ENCODE data around the gene USP4.
"Not testable (repeated sequence)": the region's sequence is repeated elsewhere in the genome, so short reads cannot be mapped to it uniquely, and the experiment has no call there.

The USP4 gene, protein sequence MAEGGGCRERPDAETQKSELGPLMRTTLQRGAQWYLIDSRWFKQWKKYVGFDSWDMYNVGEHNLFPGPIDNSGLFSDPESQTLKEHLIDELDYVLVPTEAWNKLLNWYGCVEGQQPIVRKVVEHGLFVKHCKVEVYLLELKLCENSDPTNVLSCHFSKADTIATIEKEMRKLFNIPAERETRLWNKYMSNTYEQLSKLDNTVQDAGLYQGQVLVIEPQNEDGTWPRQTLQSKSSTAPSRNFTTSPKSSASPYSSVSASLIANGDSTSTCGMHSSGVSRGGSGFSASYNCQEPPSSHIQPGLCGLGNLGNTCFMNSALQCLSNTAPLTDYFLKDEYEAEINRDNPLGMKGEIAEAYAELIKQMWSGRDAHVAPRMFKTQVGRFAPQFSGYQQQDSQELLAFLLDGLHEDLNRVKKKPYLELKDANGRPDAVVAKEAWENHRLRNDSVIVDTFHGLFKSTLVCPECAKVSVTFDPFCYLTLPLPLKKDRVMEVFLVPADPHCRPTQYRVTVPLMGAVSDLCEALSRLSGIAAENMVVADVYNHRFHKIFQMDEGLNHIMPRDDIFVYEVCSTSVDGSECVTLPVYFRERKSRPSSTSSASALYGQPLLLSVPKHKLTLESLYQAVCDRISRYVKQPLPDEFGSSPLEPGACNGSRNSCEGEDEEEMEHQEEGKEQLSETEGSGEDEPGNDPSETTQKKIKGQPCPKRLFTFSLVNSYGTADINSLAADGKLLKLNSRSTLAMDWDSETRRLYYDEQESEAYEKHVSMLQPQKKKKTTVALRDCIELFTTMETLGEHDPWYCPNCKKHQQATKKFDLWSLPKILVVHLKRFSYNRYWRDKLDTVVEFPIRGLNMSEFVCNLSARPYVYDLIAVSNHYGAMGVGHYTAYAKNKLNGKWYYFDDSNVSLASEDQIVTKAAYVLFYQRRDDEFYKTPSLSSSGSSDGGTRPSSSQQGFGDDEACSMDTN

DNA sequence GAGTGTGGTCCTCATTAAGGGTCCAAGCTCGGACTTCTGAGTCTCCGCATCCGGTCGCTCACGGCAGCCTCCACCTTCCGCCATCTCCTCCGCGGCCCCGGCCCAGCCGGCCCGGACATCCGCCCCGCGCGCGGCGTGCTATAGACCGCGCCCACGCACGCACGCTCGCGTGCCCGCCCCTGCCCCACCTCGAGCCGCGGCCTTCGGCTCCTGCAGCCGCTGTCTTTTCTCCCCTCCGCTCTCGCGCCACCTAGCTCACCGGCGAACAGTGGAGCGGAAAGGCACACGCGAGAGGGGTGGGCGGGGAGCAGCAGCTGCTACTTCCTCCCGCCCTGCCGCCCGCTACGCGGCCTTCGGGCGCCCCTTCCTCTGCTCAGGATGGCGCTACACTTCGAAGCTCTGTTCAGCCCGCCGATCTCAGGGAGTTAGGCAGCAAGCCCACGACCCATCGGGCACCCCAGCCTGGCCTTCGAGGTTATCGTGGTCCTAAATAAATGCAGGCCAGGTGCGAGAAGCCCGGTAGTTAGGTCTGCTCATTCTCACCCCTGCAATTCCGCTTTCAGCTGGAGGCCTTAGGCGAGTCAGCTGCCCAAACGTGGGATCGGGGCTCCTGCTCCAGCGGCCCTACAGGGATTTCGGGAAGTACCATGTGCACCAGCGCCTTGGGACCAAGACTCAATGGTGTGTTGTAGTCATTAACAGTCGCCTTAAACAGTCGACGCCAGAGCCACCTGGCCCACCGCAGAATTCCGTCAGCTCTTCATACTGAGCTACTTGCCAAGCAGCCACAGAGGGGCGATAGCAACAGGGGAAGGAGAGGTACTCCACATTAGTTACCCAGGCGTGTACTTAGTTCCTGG is at the start of gene USP4:
Gene USP4 (minus strand): TSS at position 113 of the 860 bp plus-strand sequence. CDS start 29 bp downstream, at position 84.
- peak; percentile 95 for DNase-seq

DNA sequence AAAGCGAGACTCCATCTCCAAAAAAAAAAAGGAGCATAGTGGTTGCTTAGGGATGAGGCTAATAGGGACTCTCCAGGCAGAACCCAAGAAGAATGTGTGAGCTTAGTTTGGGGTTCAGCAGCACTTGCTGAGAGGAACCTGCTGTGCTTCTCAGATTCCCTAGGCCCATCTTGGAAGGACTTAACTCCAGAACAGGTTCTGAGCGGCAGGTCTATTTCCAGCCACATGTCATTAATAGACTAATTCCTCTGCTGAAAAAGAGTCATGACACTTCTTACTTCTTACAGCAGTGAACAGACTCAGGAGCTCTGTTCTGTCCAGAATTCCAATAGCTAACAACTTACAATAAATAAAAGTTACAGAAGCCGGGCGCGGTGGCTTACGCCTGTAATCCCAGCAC is 49.4 kb upstream of the USP4 start:
- DNase-seq: no peak

DNA sequence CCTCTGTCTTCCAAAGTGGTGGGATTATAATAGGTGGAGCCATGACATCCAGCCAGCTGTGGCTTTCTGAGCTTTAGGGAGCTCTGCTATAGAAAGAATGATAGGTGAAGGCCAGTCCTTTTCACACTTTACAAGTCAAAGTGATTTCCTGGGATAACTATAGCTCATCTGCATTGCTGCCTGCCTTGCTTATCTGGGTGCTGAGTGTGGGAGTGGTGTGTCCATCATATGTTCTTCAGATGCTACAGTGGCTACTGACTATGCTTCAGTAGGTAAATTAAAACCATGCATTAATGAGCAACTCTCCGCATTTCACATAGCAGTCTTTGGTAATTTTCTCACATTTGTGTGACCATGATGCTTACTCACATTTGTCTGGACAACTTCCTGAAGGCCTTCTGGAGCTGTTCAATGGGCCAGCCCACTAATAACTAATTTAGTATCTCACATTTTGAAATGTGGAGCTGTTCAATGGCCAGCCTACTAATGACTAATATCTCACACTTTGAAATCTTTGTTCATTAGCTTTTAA is 48.5 kb upstream of the USP4 start:
- DNase-seq: no peak

DNA sequence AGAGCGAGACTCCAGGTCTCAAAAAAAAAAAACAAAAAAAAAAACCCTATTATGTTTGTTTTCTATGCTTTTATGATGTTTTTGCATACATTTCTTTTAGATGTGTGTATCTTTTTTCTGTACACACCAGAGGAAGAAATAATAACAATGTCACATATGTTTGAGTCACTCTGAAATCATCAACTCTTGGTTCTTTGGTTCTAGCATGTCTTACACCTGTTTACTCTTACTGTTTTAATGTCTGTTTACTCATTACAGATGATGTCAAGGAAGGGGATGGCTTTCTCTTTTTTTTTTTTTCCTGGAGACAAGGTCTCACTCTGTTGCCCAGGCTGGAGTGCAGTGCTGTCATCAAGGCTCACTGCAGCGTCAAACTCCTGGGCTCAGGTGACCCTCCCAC is 47.9 kb upstream of the USP4 start:
- DNase-seq: no peak

DNA sequence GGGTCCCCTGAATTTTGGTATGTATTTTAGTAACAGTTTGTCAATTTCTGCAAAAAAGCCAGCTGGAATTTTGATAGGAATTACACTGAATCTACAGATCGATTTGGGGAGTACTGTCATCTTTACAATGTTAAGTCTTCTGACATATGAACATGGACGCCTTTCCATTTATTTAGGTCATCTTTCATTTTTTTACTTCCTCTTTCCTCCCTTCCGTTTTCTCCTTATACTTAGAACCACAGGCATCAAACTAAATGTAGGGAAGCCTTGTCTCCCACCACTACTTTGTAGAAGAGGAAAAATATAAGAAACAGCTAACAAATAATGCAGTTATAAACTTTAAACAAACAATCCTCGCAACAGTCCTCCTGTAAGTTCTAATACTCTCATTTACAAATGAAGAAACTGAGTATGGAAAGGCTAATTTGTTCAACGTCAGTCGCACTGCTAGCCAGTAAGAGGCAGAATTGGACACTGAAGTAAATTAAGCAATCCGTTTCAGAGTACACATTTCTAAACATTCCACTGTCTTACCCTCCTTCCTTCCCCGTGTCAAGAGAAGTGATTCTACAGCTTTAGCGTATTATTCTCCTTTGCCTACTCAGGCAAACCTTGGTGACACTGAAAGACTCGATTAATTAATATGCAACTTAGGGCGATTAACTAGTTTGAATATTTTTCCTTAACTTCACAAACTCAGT is 46.4 kb upstream of the USP4 start:
- no peak for DNase-seq

DNA sequence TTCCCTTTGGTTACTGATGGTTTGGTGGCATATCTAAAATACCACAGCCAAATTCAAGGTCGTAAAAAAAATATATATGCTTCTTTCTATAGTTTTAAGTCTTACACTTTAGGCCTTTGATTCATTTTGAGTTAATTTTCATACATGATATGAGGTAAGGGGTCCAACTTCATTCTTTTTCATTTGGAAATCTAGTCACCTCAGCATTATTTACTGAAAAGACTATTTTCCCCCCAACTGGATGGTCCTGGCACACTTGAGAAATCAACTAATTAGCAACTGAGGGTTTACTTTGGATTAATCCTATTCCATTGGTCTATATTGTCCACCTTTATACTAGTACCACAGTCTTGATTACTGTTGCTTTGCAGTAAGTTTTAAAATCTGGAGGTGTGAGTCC is 45.8 kb upstream of the USP4 start:
- no peak for DNase-seq

DNA sequence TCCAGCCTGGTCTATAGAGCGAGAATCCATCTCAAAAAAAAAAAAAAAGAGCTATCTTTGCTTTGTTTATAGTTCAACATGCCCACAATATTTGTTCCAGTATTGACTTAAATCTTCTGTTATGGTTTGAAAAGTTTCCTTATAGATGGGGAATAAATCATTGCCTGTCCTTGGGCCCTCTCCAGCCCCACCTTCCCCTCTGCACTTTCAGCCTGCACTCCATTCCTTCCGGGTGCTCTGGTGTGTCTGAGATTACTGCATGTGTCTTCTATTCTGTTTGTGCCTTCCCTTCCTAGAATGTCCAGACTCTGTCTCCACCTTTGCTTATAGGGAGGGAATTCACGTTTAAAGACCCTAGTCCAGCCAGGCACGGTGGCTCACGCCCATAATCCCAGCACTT is 43.5 kb upstream of the USP4 start:
- no peak for DNase-seq

DNA sequence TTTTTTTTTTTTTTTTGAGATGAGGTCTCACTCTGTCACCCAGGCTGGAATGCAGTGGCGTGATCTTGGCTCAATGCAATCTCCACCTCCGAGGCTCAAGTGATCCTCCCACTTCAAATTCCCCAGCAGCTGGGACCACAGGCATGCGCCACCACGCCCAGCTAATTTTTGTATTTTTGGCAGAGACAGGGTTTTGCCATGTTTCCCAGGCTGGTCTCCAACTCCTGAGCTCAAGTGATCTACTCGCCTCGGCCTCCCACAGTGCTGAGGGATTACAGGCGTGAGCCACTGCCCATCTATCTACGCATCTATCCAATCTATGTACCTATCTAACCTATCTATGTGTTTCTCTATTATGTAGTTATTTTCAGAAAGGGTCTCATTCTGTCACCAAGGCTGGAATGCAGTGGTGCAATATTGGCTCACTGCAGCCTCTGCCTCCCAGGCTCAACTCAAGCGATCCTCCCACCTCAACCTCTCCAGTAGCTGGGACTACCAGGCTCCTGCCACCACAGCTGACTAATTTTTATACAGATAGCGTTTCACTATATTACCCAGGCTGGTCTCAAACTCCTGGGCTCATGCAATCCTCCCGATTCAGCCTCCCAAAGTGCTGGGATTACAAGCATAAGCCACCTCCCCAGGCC is 38.5 kb upstream of the USP4 start:
- no peak for DNase-seq

DNA sequence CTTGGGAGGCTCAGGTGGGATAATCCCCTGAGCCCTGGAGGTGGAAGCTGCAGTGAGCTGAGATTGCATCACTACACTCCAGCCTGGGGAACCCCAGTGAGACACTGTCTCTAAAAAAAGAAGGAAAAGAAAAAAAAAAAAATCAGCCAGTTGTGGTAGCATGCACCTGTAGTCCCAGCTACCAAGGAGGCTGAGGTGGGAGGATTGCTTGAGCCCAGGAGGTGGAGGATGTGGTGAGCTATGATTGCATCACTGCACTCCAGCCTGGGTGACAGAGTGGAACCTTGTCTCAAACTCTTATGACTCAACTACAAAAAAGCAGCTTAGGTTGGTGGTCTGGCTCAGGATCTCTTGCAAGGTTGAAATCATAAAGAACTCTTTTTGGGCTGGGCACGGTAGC is 37.6 kb upstream of the USP4 start:
- DNase-seq: peak; percentile 50

DNA sequence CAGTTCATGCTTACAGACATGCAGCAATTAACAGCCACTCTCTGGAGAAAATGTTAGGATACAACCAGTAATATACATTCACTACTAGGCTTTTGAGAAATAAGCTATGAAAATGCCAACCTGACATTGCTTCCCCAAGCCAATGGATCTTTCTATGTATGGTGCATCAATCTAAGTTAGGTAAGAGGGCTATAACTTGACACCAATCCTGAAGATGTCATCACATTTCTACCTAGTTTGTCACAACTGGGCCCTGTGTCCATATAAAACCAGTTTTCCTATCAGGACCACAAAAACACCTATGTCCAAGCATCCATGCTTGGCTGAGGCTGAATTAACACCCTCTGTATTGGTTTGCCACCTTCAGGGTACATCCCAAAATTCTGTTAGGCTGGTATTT is 32.1 kb upstream of the USP4 start:
- DNase-seq: no peak

DNA sequence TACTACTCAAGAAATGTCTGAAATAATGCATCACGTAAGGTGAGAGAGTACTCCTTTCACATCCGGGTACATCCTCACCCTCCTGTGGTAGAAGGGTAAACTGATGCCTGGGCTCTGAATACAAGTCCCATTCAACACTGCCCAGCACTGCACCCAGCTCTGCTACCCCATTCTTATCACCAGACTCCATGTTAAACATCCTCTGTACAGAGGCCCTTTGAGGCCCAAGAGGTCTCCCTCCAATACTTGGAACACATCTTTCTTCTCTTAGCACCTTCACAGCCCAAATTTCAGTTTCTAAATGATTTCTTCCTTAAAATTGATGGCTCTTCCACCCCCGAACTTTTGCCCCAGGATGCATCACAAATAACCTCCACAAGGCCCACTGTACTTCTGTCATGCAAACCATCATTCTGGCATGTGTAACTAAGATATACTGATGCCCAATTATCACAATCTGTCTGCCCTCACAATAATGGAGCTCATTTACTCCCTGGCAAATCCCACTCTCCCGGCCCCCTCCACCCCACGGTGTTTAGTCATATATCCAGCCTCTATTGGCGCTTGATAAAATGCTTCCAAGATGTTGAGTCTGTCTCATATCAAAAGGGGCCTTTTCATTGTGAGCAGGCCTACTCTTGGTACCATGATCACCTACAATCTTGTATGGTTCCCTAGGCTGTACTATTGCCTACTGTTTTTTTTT is 30.9 kb upstream of the USP4 start:
- DNase-seq: no peak

DNA sequence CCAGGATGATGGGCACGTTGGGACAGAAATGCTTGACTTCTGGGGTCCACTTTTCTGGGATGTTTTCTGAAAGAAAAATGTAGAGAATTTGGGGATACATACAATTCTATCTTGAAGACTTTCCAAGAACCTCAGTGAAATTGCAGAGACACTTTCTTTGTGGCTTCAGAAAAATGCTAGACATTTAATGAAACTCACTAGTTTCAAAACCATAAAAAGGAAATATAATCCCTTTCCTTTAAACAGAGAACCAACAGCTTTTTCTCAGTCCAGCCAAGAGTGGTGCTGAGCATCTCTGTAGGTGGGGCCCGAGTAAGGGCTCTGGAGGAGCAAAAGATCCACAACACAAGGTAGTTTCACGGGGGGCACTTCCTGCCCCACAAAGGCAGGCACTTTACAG is 22.7 kb upstream of the USP4 start:
- no peak for DNase-seq

DNA sequence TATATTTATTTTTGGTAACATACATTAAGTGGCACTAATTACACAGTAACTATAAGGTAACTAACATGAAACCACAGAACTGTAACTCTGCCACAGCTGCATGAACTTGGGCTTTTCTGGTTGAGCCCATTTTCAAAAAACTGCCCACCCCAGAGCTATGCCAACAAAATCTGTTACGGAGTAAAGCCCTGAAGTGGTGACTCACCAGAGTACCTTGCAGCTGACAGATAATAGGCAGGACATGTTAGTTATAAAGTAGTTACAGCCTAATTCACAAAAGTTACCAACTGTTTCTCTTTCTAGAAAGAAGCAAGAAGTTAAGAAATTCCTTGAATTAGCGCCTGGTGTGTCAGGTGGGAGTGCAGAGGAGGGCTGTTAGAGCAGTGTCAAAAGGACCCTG is 19.8 kb upstream of the USP4 start:
- DNase-seq: no peak

DNA sequence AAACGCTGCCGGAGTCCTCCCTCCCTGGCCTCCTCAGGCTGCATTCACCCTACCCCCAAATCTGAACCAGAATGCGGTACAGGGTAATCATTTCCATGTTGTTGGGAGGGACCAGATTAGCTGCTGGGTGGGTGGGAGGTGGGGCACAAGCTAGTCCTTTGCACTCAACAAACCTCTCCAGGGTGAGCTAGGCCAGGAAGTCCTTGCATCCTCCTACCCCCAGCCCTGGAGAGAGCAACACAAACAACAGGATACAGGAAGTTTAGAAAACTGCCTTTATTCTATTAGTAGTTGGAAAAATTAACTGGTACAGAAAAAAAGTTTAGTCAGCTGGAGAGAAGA is 19.0 kb upstream of the USP4 start:
- DNase-seq: no peak

DNA sequence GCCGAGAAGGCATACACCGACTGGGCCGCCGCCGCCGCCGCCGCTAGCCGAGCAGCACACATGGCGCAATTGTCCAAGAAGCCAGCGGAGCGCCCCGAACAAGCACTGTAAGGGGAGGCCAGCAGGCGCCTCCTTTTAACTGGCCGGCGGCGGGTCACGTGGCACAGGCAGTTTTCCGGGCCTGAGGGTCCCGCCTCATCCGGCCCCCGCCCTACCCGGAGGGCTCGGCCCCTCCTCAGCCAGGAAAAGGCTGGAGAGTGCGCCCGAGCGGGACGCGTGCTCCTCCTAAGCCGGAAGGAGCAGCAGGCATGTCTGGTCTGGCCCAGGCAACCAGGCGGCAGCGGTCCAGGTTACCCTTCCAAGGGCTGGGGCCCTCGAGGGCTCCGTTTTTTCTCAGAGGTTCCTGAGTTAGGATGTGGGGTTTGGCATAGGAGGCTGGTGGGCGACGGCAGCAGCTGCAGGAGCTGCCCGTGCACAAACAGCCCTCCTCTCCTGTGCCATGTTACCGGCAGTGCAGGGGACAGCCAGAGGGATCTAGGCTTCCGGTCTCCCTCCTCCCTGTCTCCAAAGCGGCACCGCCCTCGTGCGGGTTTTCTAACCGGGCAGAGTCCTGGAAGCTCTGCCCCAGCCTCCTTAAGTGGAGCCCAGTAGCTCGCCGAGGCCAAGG is 18.5 kb upstream of the USP4 start, which contains the start of gene GPX1:
Gene GPX1 (minus strand): TSS at position 137 of the 667 bp plus-strand sequence. CDS start 75 bp downstream, at position 62.
- peak; percentile 86 for DNase-seq

DNA sequence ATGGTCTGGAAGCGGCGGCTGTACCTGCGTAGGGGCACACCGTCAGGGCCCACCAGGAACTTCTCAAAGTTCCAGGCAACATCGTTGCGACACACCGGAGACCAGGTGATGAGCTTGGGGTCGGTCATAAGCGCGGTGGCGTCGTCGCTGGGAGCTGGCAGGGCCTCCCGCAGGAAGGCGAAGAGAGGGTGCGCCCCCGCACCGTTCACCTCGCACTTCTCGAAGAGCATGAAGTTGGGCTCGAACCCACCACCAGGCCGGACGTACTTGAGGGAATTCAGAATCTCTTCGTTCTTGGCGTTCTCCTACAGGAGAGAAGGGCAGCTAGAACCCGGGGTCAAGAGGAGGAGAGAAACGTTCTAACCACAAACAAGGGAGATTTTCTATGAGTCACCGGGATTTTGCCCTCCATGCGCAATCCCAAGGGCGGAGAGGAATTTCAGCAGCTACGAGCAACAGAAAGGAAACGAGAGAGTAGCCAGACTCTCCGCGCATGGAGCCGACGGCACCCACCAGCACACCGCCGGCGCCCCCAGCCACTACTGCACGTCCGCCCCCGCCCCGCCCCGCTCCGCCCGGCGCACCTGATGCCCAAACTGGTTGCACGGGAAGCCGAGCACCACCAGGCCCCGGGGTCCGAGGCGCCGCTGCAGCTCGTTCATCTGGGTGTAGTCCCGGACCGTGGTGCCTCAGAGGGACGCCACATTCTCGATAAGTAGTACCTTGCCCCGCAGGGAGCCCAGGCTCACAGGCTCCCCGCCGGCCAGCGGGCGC is 17.8 kb upstream of the USP4 start:
- DNase-seq: peak; percentile 65

DNA sequence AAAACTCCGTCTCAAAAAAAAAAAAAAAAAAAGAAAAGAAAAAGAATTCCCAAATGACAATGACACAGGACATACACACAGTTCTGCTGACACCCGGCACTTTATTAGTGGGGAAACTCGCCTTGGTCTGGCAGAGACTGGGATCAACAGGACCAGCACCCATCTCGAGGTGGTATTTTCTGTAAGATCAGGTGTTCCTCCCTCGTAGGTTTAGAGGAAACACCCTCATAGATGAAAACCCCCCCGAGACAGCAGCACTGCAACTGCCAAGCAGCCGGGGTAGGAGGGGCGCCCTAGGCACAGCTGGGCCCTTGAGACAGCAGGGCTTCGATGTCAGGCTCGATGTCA is 17.2 kb upstream of the USP4 start:
- DNase-seq: not testable (repeated sequence)

DNA sequence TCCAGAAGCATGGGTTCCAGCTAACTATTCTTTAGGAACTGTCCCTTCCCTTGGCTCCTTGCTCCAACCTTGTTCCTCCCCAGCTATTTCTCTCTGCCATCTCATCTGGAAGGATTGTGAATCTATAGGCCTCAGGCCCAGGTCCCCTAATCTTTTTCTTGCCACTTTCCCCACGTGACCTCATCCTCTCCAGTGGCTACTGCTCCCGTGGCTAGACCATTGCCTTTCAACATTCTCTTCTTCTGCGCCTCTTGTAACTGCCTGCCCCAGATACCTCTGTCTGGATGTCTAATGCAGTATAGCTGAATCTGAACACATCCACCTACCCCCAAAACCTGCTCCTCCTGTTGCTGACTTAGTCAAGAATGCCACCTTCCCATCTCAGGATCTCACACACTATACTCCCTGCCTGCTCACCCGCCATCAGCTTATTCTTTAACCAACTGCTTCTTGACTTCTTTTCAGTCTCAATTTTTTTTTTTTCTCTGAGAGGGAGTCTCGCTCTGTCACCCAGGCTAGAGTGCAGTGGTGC is 13.1 kb upstream of the USP4 start:
- no peak for DNase-seq

DNA sequence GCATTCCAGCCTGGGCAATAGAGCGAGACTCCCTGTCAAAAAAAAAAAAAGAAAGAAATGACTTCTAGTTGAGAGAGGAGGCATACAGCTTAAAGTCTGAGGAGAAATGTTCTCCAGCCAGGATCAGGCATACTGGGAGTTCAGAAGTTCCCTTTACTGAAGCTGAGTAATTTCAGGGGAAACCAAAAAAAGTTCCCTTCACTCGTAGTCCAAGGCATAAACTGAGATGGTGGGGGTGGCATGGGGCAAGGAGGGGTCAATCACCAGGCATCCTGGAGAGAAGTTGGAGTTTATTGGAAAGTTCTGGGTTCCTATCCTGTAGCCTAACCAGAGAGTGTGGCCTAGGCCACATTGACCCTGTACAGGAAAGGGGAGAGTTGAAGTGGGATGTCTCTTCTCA is 12.4 kb upstream of the USP4 start:
- no peak for DNase-seq
